HepG2 (cell line): ENCODE measurements around the gene C19orf38. TPM values are rescaled to one million over a fixed set of nuclear protein-coding genes. Genes with fewer than 3 reads are reported as not detected.

Experiments
- ATAC-seq: fragments of 200-7000 bp; cut with Tn5 transposase; 3 replicates; pipeline ENCODE4 v1.9.1; 2020; ENCODE audit warnings: mild to moderate bottlenecking, moderate library complexity
- BruUV-seq: library from RNA; stranded (reverse); fragments of 400-500 nt; replicated peaks from 2 replicates; lab custom pipeline; 2021; lab: Mats Ljungman, UMichigan
- CTCF ChIA-PET: fragments of 300-600 bp; formaldehyde crosslinking; extraction: SDS; loops from one replicate; lab custom pipeline; 2021; ENCODE audit warnings: low total read pairs, inconsistent platforms, low intra/inter-chr PET ratio; lab: Yijun Ruan, JAX
- POLR2A ChIA-PET: fragments of 350-600 bp; sonication (Branson Sonifier 250); formaldehyde crosslinking; loops from one replicate; lab custom pipeline; 2020; ENCODE audit warnings: antibody characterized with exemption, inconsistent platforms; lab: Yijun Ruan, JAX
- DNase-seq: peaks from one replicate; pipeline ENCODE4 v3.0.0-alpha.2; 2015; ENCODE audit warnings: low spot score
- FAIRE-seq: peaks from 3 replicates; lab custom pipeline; 2011; peaks lifted over from hg19 to GRCh38; lab: Jason Lieb, UNC
- H2AFZ ChIP-seq: one replicate; pipeline ENCODE4 v1.6.1; 2011; ENCODE audit warnings: low read length, inconsistent platforms
- H3K27ac ChIP-seq: fragments of 300-600 bp; 3 replicates; pipeline ENCODE4 v1.8.0; 2011; ENCODE audit warnings: mixed run types, mild to moderate bottlenecking, mixed read lengths, low read length, inconsistent platforms; ENCODE audit not compliant: insufficient read depth; ENCODE audit errors: extremely low read length
- H3K27me3 ChIP-seq, 2 experiments: fragments of 200-600 bp in 1 of 2; 2 replicates in 1 of 2; 3 replicates in 1 of 2; pipeline versions ENCODE4 v1.6.0 to v1.8.0; 2011; ENCODE audit warnings: low read length in 2 of 2, mild to moderate bottlenecking in 2 of 2, moderate library complexity in 2 of 2, inconsistent platforms in 1 of 2; ENCODE audit not compliant: insufficient read depth in 2 of 2, control insufficient read depth in 1 of 2
- H3K36me3 ChIP-seq, 2 experiments: fragments of 200-600 bp in 1 of 2; replicated peaks in 1 of 2; 2 replicates in 1 of 2; 3 replicates in 1 of 2; pipeline versions ENCODE4 v1.5.1 to v1.8.0; 2011; ENCODE audit warnings: low read length in 2 of 2, inconsistent platforms in 1 of 2; ENCODE audit not compliant: insufficient read depth in 2 of 2, control insufficient read depth in 1 of 2
- H3K4me1 ChIP-seq: 2 replicates; pipeline ENCODE4 v1.5.1; 2012; ENCODE audit warnings: low read length, inconsistent platforms; ENCODE audit not compliant: insufficient read depth
- H3K4me2 ChIP-seq: 2 replicates; pipeline ENCODE4 v1.6.0; 2011; ENCODE audit warnings: low read depth, low read length, inconsistent platforms
- H3K4me3 ChIP-seq, 3 experiments: fragments of 200-600 bp in 1 of 3; sonication (generic), shearing (Covaris generic) in 1 of 3; replicated peaks in 1 of 3; 2 replicates each; pipeline ENCODE4 v1.5.1; 2011 to 2016; ENCODE audit warnings: low read length in 3 of 3, inconsistent platforms in 2 of 3, low read depth in 2 of 3, mild to moderate bottlenecking in 2 of 3, control low read depth in 1 of 3, mixed read lengths in 1 of 3; ENCODE audit not compliant: insufficient read depth in 1 of 3
- H3K79me2 ChIP-seq: one replicate; pipeline ENCODE4 v1.6.1; 2011; ENCODE audit warnings: low read length, inconsistent platforms; ENCODE audit not compliant: insufficient read depth
- H3K9ac ChIP-seq: 2 replicates; pipeline ENCODE4 v1.6.0; 2011; ENCODE audit warnings: mild to moderate bottlenecking, low read depth, low read length, inconsistent platforms; ENCODE audit not compliant: insufficient read depth
- H3K9me3 ChIP-seq: 2 replicates; pipeline ENCODE4 v1.5.1; 2012; ENCODE audit warnings: mild to moderate bottlenecking, low read length
- H4K20me1 ChIP-seq: 2 replicates; pipeline ENCODE4 v1.6.0; 2011; ENCODE audit warnings: inconsistent platforms, mild to moderate bottlenecking, low read length, moderate library complexity; ENCODE audit not compliant: insufficient read depth
- CEBPB ChIP-seq: IDR thresholded peaks from 2 replicates; pipeline ENCODE4 v1.6.1; 2011; ENCODE audit warnings: low read depth, low read length, improper control_type of control experiment, borderline replicate concordance
- ELF3 ChIP-seq: IDR thresholded peaks from 2 replicates; pipeline ENCODE4 v1.6.1; 2016; ENCODE audit warnings: missing genetic modification reagents, missing compliant biosample characterization
- PITX1 ChIP-seq: sonication (generic); formaldehyde crosslinking; IDR thresholded peaks from 2 replicates; pipeline ENCODE4 v1.5.1; 2020; ENCODE audit warnings: mild to moderate bottlenecking, missing genetic modification reagents
- ZNF367 ChIP-seq: sonication (generic); formaldehyde crosslinking; IDR thresholded peaks from 2 replicates; pipeline ENCODE4 v1.4.0; 2020; ENCODE audit warnings: missing genetic modification reagents, borderline replicate concordance
- ZNF629 ChIP-seq: sonication (generic); formaldehyde crosslinking; conservative IDR thresholded peaks from 2 replicates; pipeline ENCODE4 v1.5.0; 2020; ENCODE audit warnings: missing genetic modification reagents
- ZNF792 ChIP-seq: IDR thresholded peaks from 2 replicates; pipeline ENCODE4 v1.6.1; 2016
- WGBS: methylation state at CpG from one replicate; pipeline ENCODE4 v1.1.6; 2017; ENCODE audit warnings: low lambda C conversion rate; 5-methylcytosine and 5-hydroxymethylcytosine counted together
- in situ Hi-C: cut with HindIII; loops from 2 replicates; pipeline ENCODE4 v1.10.0; 2017; ENCODE audit warnings: low pct_unique_long_range_greater_than_20kb; ENCODE audit not compliant: extremely low pct_ligation_motif_present
- intact Hi-C: fragments of 100-400 bp; cut with micrococcal nuclease; formaldehyde crosslinking; loops from one replicate; pipeline ENCODE4 v1.10.0; 2022; ENCODE audit not compliant: unreplicated experiment
- polyA plus RNA-seq, 8 experiments: library from polyadenylated mRNA; depleted of rRNA in 3 of 8; stranded (reverse) in 7 of 8; unstranded in 1 of 8; fragments of >200 nt; fragmentation: Illumina TruSeq in 4 of 8; extraction: Trizol in 4 of 8; gene quantifications; 2 replicates each; pipeline versions ENCODE4 v1.2.1 to v1.2.3, GENCODE V29; 2011 to 2016; ENCODE audit warnings: low read depth in 4 of 8, missing spikeins in 1 of 8, mixed read lengths in 1 of 8; ENCODE audit not compliant: insufficient read depth in 1 of 8
- total RNA-seq, 5 experiments: library from RNA; depleted of rRNA; stranded (reverse); fragments of >200 nt; fragmentation: Illumina TruSeq; extraction: Trizol; gene quantifications; 2 replicates each; pipeline ENCODE4 v1.2.3, GENCODE V29; 2016; ENCODE audit warnings: low read depth in 1 of 5
- TF ChIP-seq, protein P1 (sequence below): sonication (generic); formaldehyde crosslinking; IDR thresholded peaks from 2 replicates; pipeline ENCODE4 v1.5.0; 2020; ENCODE audit warnings: missing genetic modification reagents
- TF ChIP-seq, protein P2 (sequence below): sonication (generic); formaldehyde crosslinking; IDR thresholded peaks from 2 replicates; pipeline ENCODE4 v1.4.0; 2020; ENCODE audit warnings: mild to moderate bottlenecking, low read depth, missing genetic modification reagents
- TF ChIP-seq, protein P3 (sequence below): sonication (generic); formaldehyde crosslinking; IDR thresholded peaks from 2 replicates; pipeline ENCODE4 v1.5.1; 2020; ENCODE audit warnings: missing genetic modification reagents, mild to moderate bottlenecking, borderline replicate concordance

Gene C19orf38
- total and polyA plus RNA-seq, 2 of the 13 experiments (the other 11 are each of a cell fraction or from before 2014, with no cell fraction given), result 0.11 TPM; not detected in 1

DNA sequence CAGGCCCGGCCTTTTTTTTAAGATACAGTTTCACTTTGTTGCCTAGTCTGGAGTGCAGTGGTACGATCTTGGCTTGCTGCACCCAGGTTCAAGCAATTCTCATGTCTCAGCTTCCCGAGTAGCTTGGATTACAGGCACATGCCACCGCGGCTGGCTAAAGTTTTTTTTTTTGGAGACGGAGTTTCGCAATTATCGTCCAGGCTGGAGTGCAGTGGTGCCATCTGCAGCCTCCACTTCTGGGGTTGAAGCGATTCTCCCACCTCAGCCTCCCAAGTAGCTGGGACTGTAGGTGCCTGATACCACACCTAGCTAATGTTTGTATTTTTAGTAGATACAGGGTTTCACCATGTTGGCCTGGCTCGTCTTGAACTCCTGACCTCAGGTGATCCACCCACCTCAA is 18.3 kb downstream of the C19orf38 start (continued):
- TF ChIP-seq CEBPB (peak; percentile 53; the same call in 1 of the 2 replicates), ZNF367 (no peak), ELF3 (CRISPR knock-in tag) (no peak), PITX1 (CRISPR knock-in tag) (no peak)
- TF ChIP-seq, protein P1, sequence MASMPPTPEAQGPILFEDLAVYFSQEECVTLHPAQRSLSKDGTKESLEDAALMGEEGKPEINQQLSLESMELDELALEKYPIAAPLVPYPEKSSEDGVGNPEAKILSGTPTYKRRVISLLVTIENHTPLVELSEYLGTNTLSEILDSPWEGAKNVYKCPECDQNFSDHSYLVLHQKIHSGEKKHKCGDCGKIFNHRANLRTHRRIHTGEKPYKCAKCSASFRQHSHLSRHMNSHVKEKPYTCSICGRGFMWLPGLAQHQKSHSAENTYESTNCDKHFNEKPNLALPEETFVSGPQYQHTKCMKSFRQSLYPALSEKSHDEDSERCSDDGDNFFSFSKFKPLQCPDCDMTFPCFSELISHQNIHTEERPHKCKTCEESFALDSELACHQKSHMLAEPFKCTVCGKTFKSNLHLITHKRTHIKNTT (CRISPR knock-in tag), result no peak
- TF ChIP-seq, protein P2, sequence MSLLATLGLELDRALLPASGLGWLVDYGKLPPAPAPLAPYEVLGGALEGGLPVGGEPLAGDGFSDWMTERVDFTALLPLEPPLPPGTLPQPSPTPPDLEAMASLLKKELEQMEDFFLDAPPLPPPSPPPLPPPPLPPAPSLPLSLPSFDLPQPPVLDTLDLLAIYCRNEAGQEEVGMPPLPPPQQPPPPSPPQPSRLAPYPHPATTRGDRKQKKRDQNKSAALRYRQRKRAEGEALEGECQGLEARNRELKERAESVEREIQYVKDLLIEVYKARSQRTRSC (CRISPR knock-in tag), result no peak
- TF ChIP-seq, protein P3, sequence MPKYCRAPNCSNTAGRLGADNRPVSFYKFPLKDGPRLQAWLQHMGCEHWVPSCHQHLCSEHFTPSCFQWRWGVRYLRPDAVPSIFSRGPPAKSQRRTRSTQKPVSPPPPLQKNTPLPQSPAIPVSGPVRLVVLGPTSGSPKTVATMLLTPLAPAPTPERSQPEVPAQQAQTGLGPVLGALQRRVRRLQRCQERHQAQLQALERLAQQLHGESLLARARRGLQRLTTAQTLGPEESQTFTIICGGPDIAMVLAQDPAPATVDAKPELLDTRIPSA, result no peak

DNA sequence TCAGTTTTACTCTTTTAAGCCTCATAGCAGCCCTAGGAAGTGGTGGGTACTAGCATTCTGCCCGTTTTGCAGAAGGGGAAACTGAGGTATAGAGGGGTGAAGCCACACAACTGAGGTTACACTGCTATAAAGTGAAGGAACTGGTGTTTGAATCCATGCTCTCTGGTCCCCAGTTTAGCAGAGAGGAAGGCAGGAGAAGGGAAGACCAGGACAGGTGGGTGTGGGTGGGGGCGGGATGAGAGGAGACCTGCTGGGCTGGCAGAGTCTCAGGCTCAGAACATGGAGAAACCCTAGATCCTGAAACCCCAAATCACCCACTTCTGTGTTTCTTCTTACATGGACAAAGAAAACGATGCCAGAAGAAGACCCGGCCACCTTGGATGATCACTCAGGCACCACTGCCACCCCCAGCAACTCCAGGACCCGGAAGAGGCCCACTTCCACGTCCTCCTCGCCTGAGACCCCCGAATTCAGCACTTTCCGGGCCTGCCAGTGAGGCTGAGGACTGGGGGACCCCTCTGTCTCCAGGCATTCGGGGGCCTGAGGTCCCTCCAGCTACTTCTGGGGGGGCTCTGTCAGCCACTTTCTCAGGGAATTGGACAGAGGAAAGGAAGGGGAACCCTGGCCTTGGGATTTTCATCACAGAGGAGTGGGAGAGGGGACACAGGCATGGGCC is 20.8 kb downstream of the C19orf38 start:
- DNase-seq, result no peak
- POLR2A ChIA-PET, result interaction anchor here (0.9 kb wide), 1 partner anchor 59 kb away, joined by 3 read pairs; no protein-coding TSS in a partner anchor
- Histone ChIP-seq H3K4me3 (peak overlapping the region in 1 of 3 experiments; percentile 46; a peak in 1 of 6 replicates), H3K36me3 (no peaks in the 10 kb centered on the region), H3K4me1 (peaks cover 60% of the 10 kb centered on the region), H3K27ac (no peak overlapping the region), H2AFZ (no peak overlapping the region), H3K4me2 (peak overlapping the region; percentile 55), H3K9me3 (no peaks in the 10 kb centered on the region), H3K27me3 (no peaks in the 10 kb centered on the region), H3K79me2 (peaks cover 17% of the 10 kb centered on the region), H3K9ac (0 out of 2 replicates have a peak overlapping the region, but pooled peaks have one; percentile 22), H4K20me1 (no peaks in the 10 kb centered on the region)
- no peak for FAIRE-seq
- in situ Hi-C loops (no loop called here), intact Hi-C loops (no loop called here)
- TF ChIP-seq ZNF792 (CRISPR knock-in tag), result no peak
- 0 out of 2 replicates have a peak, but pooled peaks have one; percentile 20 for TF ChIP-seq ZNF629 (CRISPR knock-in tag)
- no peak for ATAC-seq
- CTCF ChIA-PET, result no interaction called here
- WGBS, result 29% methylated on average over 3 of the region's 10 CpGs
- no TSS peak for BruUV-seq
